Keratinocyte (primary cell): ENCODE data around the gene RPS29.

Experiments
- CTCF ChIP-seq, 3 experiments: IDR thresholded peaks in 1 of 3; conservative IDR thresholded peaks in 1 of 3; optimal IDR thresholded peaks in 1 of 3; 2 replicates in 2 of 3; 3 replicates in 1 of 3; pipeline versions ENCODE3 to v1.5.1; 2011; ENCODE audit warnings: low read length in 3 of 3, mild to moderate bottlenecking in 3 of 3, moderate library complexity in 2 of 3, control low read depth in 1 of 3, inconsistent platforms in 1 of 3; ENCODE audit not compliant: insufficient read depth in 2 of 3; ENCODE audit errors: extremely low read depth in 1 of 3
- EZH2 ChIP-seq: IDR thresholded peaks from one replicate; pipeline ENCODE4 v1.6.1; 2012; ENCODE audit warnings: inconsistent platforms, mild to moderate bottlenecking, low read length, moderate library complexity

- TF ChIP-seq CTCF (optimal IDR thresholded peaks at IDR 0.05 in 1 of 3, IDR thresholded peaks at IDR 0.05 in 1 of 3, conservative IDR thresholded peaks at IDR 0.05 in 1 of 3; ENCODE audit: extremely low read depth in 1 of 3, insufficient read depth in 2 of 3, low read length in 3 of 3) (no peak), EZH2 (no peak)
Measured at GRCh38 chr14:49589387-49589786, 3.2 kb upstream of the RPS29 start.
